Measurements from ENCODE around the gene LSP1.

GRCh38 chr11:1906611-1907423 lies 53.9 kb downstream of the LSP1 start:
- no peak for TF ChIP-seq POLR2AphosphoS5 (IDR thresholded peaks at IDR 0.05; ENCODE audit: low read depth, low read length)
- no peak for TF ChIP-seq POLR2A (IDR thresholded peaks at IDR 0.05; ENCODE audit: low read depth, low read length)

Data from GM12891 (cell line).